ENCODE results near the gene DIMT1.

The DIMT1 gene

GRCh38 chr5:62403411-62404250 lies at the start of gene DIMT1:
DIMT1 (minus strand) TSS chr5:62403905; CDS start chr5:62403772, 133 bp downstream.
- peak; percentile 55 to 98 (median 95) for DNase-seq

- DNase-seq, result no peak
These were observed 46.6 kb upstream of the DIMT1 start for GRCh38 chr5:62450259-62450658.

- no peak for DNase-seq
These were observed 44.8 kb upstream of the DIMT1 start for GRCh38 chr5:62448528-62448927.

GRCh38 chr5:62432621-62433064 lies 28.9 kb upstream of the DIMT1 start:
- no peak for DNase-seq

GRCh38 chr5:62431735-62432620 lies 28.3 kb upstream of the DIMT1 start:
- no peak for DNase-seq

- no peak for DNase-seq
These were observed 21.1 kb upstream of the DIMT1 start for GRCh38 chr5:62424763-62425162.

- no peak for DNase-seq
These were observed 17.7 kb upstream of the DIMT1 start for GRCh38 chr5:62421414-62421813.

GRCh38 chr5:62419609-62420008 lies 15.9 kb upstream of the DIMT1 start:
- DNase-seq, result no peak

GRCh38 chr5:62418462-62419076 lies 14.9 kb upstream of the DIMT1 start:
- DNase-seq, result no peak

GRCh38 chr5:62413711-62414110 lies 10.0 kb upstream of the DIMT1 start:
- no peak for DNase-seq

GRCh38 chr5:62412549-62413329 lies 9.0 kb upstream of the DIMT1 start, which contains the start of gene IPO11:
IPO11 (plus strand) TSS chr5:62412763; CDS start chr5:62437280, 24,517 bp downstream.
- DNase-seq, result peak; percentile 88 to 100 (median 97)

GRCh38 chr5:62395210-62395950 lies 8.3 kb downstream of the DIMT1 start:
- DNase-seq, result no peak

GRCh38 chr5:62386824-62387223 lies 16.9 kb downstream of the DIMT1 start:
- DNase-seq, result no peak

- no peak for DNase-seq
These were observed 17.8 kb downstream of the DIMT1 start for GRCh38 chr5:62385816-62386400.

- no peak for DNase-seq
These were observed 18.6 kb downstream of the DIMT1 start for GRCh38 chr5:62385131-62385530.

- no peak for DNase-seq
These were observed 27.6 kb downstream of the DIMT1 start for GRCh38 chr5:62376064-62376463.

- no peak for DNase-seq
These were observed 28.1 kb downstream of the DIMT1 start for GRCh38 chr5:62375627-62376026.

- no peak for DNase-seq
These were observed 29.6 kb downstream of the DIMT1 start for GRCh38 chr5:62374090-62374489.

- DNase-seq, result no peak
These were observed 30.3 kb downstream of the DIMT1 start for GRCh38 chr5:62373382-62373781.

GRCh38 chr5:62372600-62372999 lies 31.1 kb downstream of the DIMT1 start:
- DNase-seq, result no peak

Measured in anterior cingulate cortex (tissue), 58 donors.